Stomach (tissue), 9 donors: Measurements from ENCODE around the gene CLNS1A. TPM values are rescaled to one million over a fixed set of nuclear protein-coding genes. Genes with fewer than 3 reads are reported as not detected.

Experiments used
- DNase-seq, 2 donors: peaks; one replicate each; pipeline versions ENCODE4 v3.0.0 to v3.0.0-alpha.2; 2013 to 2019
- H3K27ac ChIP-seq, 5 donors: fragments of 200-600 bp in 4 of 5; sonication (generic) in 4 of 5; one replicate each; pipeline ENCODE4 v1.5.1; 2013 to 2019; ENCODE audit warnings: mild to moderate bottlenecking in 1 of 5, moderate library complexity in 1 of 5
- H3K27me3 ChIP-seq, 3 donors: fragments of 200-600 bp; sonication (generic); one replicate each; pipeline ENCODE4 v1.5.1; 2017 to 2019; ENCODE audit warnings: mixed run types in 1 of 3
- H3K36me3 ChIP-seq, 4 donors: fragments of 200-600 bp; sonication (generic); 1 replicate in 3 of 4; 2 replicates in 1 of 4; pipeline ENCODE4 v1.5.1; 2016 to 2019
- H3K4me1 ChIP-seq, 4 donors: fragments of 200-600 bp; sonication (generic); one replicate each; pipeline ENCODE4 v1.5.1; 2016 to 2019
- H3K4me3 ChIP-seq, 4 donors: fragments of 200-600 bp; sonication (generic) in 3 of 4; one replicate each; pipeline ENCODE4 v1.5.1; 2016 to 2019; ENCODE audit warnings: mild to moderate bottlenecking in 1 of 4
- H3K9me3 ChIP-seq, 4 donors: fragments of 200-600 bp; sonication (generic); one replicate each; pipeline ENCODE4 v1.5.1; 2016 to 2019
- EP300 ChIP-seq: sonication (generic); formaldehyde crosslinking; IDR thresholded peaks from one replicate; pipeline ENCODE4 v1.6.1; 2017; ENCODE audit warnings: antibody characterized with exemption
- POLR2A ChIP-seq, 4 donors: fragments of 450-650 bp; IDR thresholded peaks; one replicate each; pipeline ENCODE4 v1.6.1; 2016; ENCODE audit warnings: antibody characterized with exemption in 4 of 4, control low read depth in 2 of 4, mild to moderate bottlenecking in 1 of 4, moderate library complexity in 1 of 4
- POLR2AphosphoS5 ChIP-seq, 3 donors: sonication (generic); formaldehyde crosslinking; IDR thresholded peaks; one replicate each; pipeline ENCODE4 v1.6.1; 2016; ENCODE audit warnings: antibody characterized with exemption in 3 of 3
- WGBS, 5 donors: extraction: QIAGEN DNeasy Blood & Tissue Kit in 3 of 5; methylation state at CpG; one replicate each; pipeline versions ENCODE4 v1.1.5 to v1.1.7; 2013 to 2018; 5-methylcytosine and 5-hydroxymethylcytosine counted together
- intact Hi-C: fragments of 100-400 bp; cut with DNase I; formaldehyde crosslinking; loops from one replicate; pipeline ENCODE4 v1.15.1; 2023; ENCODE audit warnings: low total_unique reads
- polyA plus RNA-seq, 3 donors: library from polyadenylated mRNA; stranded (reverse); fragments of 200-250 nt; gene quantifications; one replicate each; pipeline ENCODE4 v1.2.3, GENCODE V29; 2013
- total RNA-seq, 5 donors: library from RNA; depleted of rRNA; stranded (reverse); fragments of >200 nt; gene quantifications; one replicate each; pipeline versions ENCODE4 v1.1.0 to v1.2.3, GENCODE V29; 2014 to 2016
- TF ChIP-seq, protein P1 (sequence below), 7 experiments: fragments of 450-650 bp in 4 of 7; fragments of 200-600 bp in 3 of 7; sonication (generic) in 3 of 7; IDR thresholded peaks; one replicate each; pipeline ENCODE4 v1.5.1; 2016 to 2019; ENCODE audit warnings: antibody characterized with exemption in 7 of 7, control low read depth in 2 of 7, mild to moderate bottlenecking in 1 of 7
- donor health status: healthy with polysubstance abuse.
- donor health status: Bipolar disorder and iron deficiency.
- donor health status: healthy.

Gene CLNS1A
- total and polyA plus RNA-seq, 8 donors = 37.8 to 98.6 (median 81.0) TPM

DNA sequence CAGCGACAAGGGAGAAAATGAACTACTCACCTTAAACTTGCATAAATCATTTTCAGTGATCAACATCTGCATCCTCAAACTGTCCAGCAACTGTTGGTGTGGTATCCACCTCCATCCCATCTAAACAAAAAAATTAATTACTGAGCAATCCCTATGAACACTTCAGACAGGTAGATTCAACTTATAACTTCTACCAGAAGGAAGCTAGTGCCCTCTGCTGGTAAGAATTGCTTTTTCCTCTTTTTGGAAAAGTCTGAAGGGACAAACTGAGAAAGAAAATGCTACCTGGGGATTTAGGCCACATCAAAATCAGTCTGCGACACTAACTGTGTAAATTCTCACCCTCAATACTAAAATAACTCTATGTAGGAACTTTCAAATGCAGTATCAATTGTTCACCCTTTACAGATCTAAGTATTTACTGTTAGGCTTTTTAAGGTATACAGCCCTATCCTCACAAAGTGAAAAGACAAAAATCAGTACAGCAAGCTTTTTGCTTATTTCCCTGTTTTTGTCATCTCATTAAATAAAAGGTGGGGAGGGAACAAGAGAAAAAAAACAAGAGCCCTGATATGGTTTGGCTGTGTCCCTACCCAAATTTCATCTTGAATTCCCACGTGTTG is 17.9 kb downstream of the CLNS1A start:
- intact Hi-C loops = no loop called here
- H3K4me3 ChIP-seq = no peak overlapping the region
- no peaks in the 10 kb centered on the region for H3K9me3 ChIP-seq
- 79 to 93% (median 82%) methylated on average over 3 of the region's 3 CpGs for WGBS, 5 donors
- TF ChIP-seq, protein P1, sequence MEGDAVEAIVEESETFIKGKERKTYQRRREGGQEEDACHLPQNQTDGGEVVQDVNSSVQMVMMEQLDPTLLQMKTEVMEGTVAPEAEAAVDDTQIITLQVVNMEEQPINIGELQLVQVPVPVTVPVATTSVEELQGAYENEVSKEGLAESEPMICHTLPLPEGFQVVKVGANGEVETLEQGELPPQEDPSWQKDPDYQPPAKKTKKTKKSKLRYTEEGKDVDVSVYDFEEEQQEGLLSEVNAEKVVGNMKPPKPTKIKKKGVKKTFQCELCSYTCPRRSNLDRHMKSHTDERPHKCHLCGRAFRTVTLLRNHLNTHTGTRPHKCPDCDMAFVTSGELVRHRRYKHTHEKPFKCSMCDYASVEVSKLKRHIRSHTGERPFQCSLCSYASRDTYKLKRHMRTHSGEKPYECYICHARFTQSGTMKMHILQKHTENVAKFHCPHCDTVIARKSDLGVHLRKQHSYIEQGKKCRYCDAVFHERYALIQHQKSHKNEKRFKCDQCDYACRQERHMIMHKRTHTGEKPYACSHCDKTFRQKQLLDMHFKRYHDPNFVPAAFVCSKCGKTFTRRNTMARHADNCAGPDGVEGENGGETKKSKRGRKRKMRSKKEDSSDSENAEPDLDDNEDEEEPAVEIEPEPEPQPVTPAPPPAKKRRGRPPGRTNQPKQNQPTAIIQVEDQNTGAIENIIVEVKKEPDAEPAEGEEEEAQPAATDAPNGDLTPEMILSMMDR (IDR thresholded peaks at IDR 0.05) = peak in 5 of 7 experiments; percentile 36 to 61 (median 46)
- TF ChIP-seq POLR2A (IDR thresholded peaks at IDR 0.05) (no peak), POLR2AphosphoS5 (IDR thresholded peaks at IDR 0.05) (no peak), EP300 (no peak)
- no peaks in the 10 kb centered on the region for H3K27me3 ChIP-seq
- H3K27ac ChIP-seq = no peak overlapping the region
- peaks cover 31 to 95% (median 94%) of the 10 kb centered on the region in 4 donors for H3K36me3 ChIP-seq
- DNase-seq = peak in 1 of 2 donors; percentile 77
- no peaks in the 10 kb centered on the region for H3K4me1 ChIP-seq

DNA sequence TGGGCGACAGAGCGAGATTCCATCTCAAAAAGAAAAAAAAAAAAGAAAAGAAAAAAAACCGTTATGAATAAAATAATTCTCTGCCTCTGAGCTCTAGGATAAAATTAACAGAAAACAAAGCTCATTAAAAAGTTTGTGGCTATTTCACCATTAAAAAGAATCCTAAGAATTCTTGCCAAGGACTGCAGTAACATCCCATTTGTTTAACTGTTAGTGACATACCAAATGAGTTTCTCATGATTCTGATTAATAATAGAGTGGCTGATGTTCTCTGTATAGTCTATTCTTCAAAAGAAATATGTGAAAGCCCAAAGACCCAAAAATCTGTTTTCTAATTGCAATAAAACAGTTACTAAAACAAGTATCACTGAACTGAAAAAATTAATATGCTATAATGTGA is 19.7 kb downstream of the CLNS1A start:
- WGBS, 5 donors = 83 to 89% (median 88%) methylated on average over 3 of the region's 3 CpGs
- Histone ChIP-seq H3K27me3 (no peaks in the 10 kb centered on the region), H3K9me3 (no peaks in the 10 kb centered on the region), H3K4me3 (no peak overlapping the region), H3K4me1 (no peaks in the 10 kb centered on the region), H3K36me3 (peaks cover 17 to 95% (median 89%) of the 10 kb centered on the region in 4 donors), H3K27ac (no peak overlapping the region)
- TF ChIP-seq POLR2AphosphoS5 (IDR thresholded peaks at IDR 0.05) (no peak), EP300 (no peak), POLR2A (IDR thresholded peaks at IDR 0.05) (no peak)
- TF ChIP-seq, protein P1 (IDR thresholded peaks at IDR 0.05) = no peak
- intact Hi-C loops = no loop called here
- no peak for DNase-seq

DNA sequence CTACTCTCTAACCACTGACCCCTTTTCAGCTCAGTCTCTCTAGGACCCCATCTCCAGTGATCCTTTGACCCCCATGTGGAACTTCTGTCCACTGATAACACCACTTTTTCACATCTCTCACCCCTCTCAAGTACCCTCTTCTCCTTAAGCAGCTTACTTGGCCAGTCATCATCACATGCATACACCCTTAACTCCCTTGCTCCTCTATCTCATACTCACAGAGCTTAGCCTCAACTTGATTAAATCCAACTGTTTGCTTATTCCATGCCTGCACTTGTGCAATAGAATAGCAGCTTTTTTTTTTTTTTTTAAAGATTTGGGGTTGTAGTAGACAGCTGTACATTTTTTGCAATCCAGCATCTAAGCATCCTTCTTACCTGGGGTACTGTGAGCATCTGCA is 25.7 kb downstream of the CLNS1A start:
- H3K4me3 ChIP-seq = no peak overlapping the region
- no peak overlapping the region for H3K27ac ChIP-seq
- H3K27me3 ChIP-seq = no peaks in the 10 kb centered on the region
- H3K4me1 ChIP-seq = no peaks in the 10 kb centered on the region
- intact Hi-C loops = no loop called here
- no peak for DNase-seq
- peaks cover 9 to 98% (median 89%) of the 10 kb centered on the region in 4 donors for H3K36me3 ChIP-seq
- TF ChIP-seq, protein P1 (IDR thresholded peaks at IDR 0.05) = no peak
- TF ChIP-seq POLR2AphosphoS5 (IDR thresholded peaks at IDR 0.05) (no peak), POLR2A (IDR thresholded peaks at IDR 0.05) (no peak), EP300 (no peak)
- H3K9me3 ChIP-seq = no peaks in the 10 kb centered on the region

DNA sequence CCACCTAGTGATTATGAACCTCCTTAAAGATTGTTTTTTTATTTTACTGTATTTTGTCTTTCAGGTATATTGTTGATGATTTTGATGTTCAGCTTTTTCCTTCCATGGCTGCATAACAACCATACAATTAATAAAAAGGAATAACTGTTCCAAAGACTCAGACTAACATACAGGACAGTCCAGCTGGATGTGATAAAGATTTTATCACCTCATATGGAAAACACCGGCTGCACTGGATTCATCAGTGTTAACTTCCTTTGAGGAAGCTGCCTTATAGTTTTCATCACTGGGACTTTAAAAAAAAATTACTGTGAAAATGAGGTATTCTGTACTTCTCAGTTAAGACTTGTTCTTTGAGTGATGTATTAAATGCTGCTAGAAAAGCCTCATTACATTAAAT is 28.4 kb downstream of the CLNS1A start:
- no peak overlapping the region for H3K27ac ChIP-seq
- no peak overlapping the region for H3K4me3 ChIP-seq
- no peaks in the 10 kb centered on the region for H3K9me3 ChIP-seq
- peaks cover 15 to 87% (median 76%) of the 10 kb centered on the region in 4 donors for H3K36me3 ChIP-seq
- no peaks in the 10 kb centered on the region for H3K4me1 ChIP-seq
- intact Hi-C loops = no loop called here
- 58 to 84% (median 77%) methylated on average over 1 of the region's 1 CpG for WGBS, 5 donors
- DNase-seq = no peak
- no peaks in the 10 kb centered on the region for H3K27me3 ChIP-seq
- no peak for TF ChIP-seq POLR2AphosphoS5 (IDR thresholded peaks at IDR 0.05)

DNA sequence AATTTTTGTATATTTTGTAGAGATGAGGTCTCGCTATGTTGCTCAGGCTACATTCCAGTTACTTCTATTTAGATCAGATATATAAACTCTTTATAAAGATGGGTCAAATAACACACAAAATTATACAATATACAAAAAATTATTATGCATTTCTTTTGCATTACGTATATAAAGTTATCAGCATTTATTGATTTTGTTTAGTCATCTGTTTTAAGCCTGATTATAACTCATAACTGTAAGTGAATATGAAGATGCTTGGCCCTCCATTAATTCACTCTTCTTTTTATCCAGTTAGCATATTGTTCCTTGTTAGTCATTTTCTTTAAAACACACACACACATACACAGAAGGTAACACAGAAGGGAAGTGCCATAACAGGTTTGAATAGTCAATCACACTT is 33.3 kb downstream of the CLNS1A start:
- DNase-seq = no peak
- TF ChIP-seq POLR2AphosphoS5 (IDR thresholded peaks at IDR 0.05) (no peak), EP300 (no peak), POLR2A (IDR thresholded peaks at IDR 0.05) (no peak)
- TF ChIP-seq, protein P1 (IDR thresholded peaks at IDR 0.05) = no peak
- Histone ChIP-seq H3K27me3 (no peaks in the 10 kb centered on the region), H3K4me3 (no peak overlapping the region), H3K36me3 (peaks cover 6 to 39% (median 32%) of the 10 kb centered on the region in 4 donors), H3K4me1 (peaks cover 0 to 17% (median 4%) of the 10 kb centered on the region in 4 donors), H3K27ac (no peak overlapping the region), H3K9me3 (no peaks in the 10 kb centered on the region)
- WGBS, 5 donors = 91 to 98% (median 93%) methylated on average over 2 of the region's 2 CpGs
- intact Hi-C loops = no loop called here
